HepG2 (cell line): ENCODE data around the gene TADA2A. TPM values are rescaled to one million over a fixed set of nuclear protein-coding genes. Genes with fewer than 3 reads are reported as not detected.

Experiments
- DPF2 ChIP-seq: sonication (generic); formaldehyde crosslinking; IDR thresholded peaks from 2 replicates; pipeline ENCODE4 v1.4.0; 2020; ENCODE audit warnings: mild to moderate bottlenecking, low read depth, missing genetic modification reagents, borderline replicate concordance
- FOXK1 ChIP-seq: sonication (generic); formaldehyde crosslinking; IDR thresholded peaks from 2 replicates; pipeline ENCODE4 v1.4.0; 2020; ENCODE audit warnings: low read depth, missing genetic modification reagents, borderline replicate concordance
- GFI1 ChIP-seq: sonication (generic); formaldehyde crosslinking; IDR thresholded peaks from 2 replicates; pipeline ENCODE4 v1.5.0; 2020; ENCODE audit warnings: missing genetic modification reagents, mild to moderate bottlenecking, borderline replicate concordance
- HNF4G ChIP-seq, 2 experiments: sonication (generic) in 1 of 2; formaldehyde crosslinking in 1 of 2; IDR thresholded peaks; 2 replicates each; pipeline versions ENCODE4 v1.4.0 to v1.6.1; 2011 to 2020; ENCODE audit warnings: borderline replicate concordance in 2 of 2, low read depth in 2 of 2, mild to moderate bottlenecking in 2 of 2, low read length in 1 of 2, missing genetic modification reagents in 1 of 2, moderate library complexity in 1 of 2
- KAT7 ChIP-seq: IDR thresholded peaks from 2 replicates; pipeline ENCODE4 v1.6.1; 2018; ENCODE audit warnings: borderline replicate concordance, missing compliant biosample characterization
- MXD4 ChIP-seq: IDR thresholded peaks from 2 replicates; pipeline ENCODE4 v1.6.1; 2016; ENCODE audit warnings: mild to moderate bottlenecking, missing biosample characterization, missing genetic modification reagents
- NAIF1 ChIP-seq: sonication (generic); formaldehyde crosslinking; IDR thresholded peaks from 2 replicates; pipeline ENCODE4 v1.5.0; 2020; ENCODE audit warnings: mild to moderate bottlenecking, missing genetic modification reagents, borderline replicate concordance
- REL ChIP-seq: sonication (generic); formaldehyde crosslinking; conservative IDR thresholded peaks from 2 replicates; pipeline ENCODE4 v1.8.0; 2022; ENCODE audit warnings: mild to moderate bottlenecking, missing genetic modification reagents, moderate library complexity
- RFX3 ChIP-seq: IDR thresholded peaks from 2 replicates; pipeline ENCODE4 v1.6.1; 2016; ENCODE audit warnings: missing biosample characterization, missing genetic modification reagents
- RXRB ChIP-seq: IDR thresholded peaks from 2 replicates; pipeline ENCODE4 v1.6.1; 2016; ENCODE audit warnings: borderline replicate concordance, missing genetic modification reagents, missing compliant biosample characterization
- SATB2 ChIP-seq: sonication (generic); formaldehyde crosslinking; IDR thresholded peaks from 2 replicates; pipeline ENCODE4 v1.5.0; 2020; ENCODE audit warnings: missing genetic modification reagents
- ZFP36L1 ChIP-seq: sonication (generic); formaldehyde crosslinking; IDR thresholded peaks from 2 replicates; pipeline ENCODE4 v1.8.0; 2022; ENCODE audit warnings: mild to moderate bottlenecking, missing genetic modification reagents, moderate library complexity
- ZNF441 ChIP-seq: sonication (generic); formaldehyde crosslinking; IDR thresholded peaks from 2 replicates; pipeline ENCODE4 v1.7.0; 2021; ENCODE audit warnings: missing genetic modification reagents, borderline replicate concordance
- polyA plus RNA-seq, 8 experiments: library from polyadenylated mRNA; depleted of rRNA in 3 of 8; stranded (reverse) in 7 of 8; unstranded in 1 of 8; fragments of >200 nt; fragmentation: Illumina TruSeq in 4 of 8; extraction: Trizol in 4 of 8; gene quantifications; 2 replicates each; pipeline versions ENCODE4 v1.2.1 to v1.2.3, GENCODE V29; 2011 to 2016; ENCODE audit warnings: low read depth in 4 of 8, missing spikeins in 1 of 8, mixed read lengths in 1 of 8; ENCODE audit not compliant: insufficient read depth in 1 of 8
- total RNA-seq, 5 experiments: library from RNA; depleted of rRNA; stranded (reverse); fragments of >200 nt; fragmentation: Illumina TruSeq; extraction: Trizol; gene quantifications; 2 replicates each; pipeline ENCODE4 v1.2.3, GENCODE V29; 2016; ENCODE audit warnings: low read depth in 1 of 5
- TF ChIP-seq, protein P1 (sequence below): sonication (generic); formaldehyde crosslinking; IDR thresholded peaks from 2 replicates; pipeline ENCODE4 v1.8.0; 2022; ENCODE audit warnings: mild to moderate bottlenecking, missing genetic modification reagents, borderline replicate concordance
- TF ChIP-seq, protein P2 (sequence below), 2 experiments: fragments of 450-650 bp in 1 of 2; sonication (generic) in 1 of 2; formaldehyde crosslinking in 1 of 2; IDR thresholded peaks; 2 replicates each; pipeline versions ENCODE4 v1.6.1 to v1.8.0; 2016 to 2022; ENCODE audit warnings: antibody characterized with exemption in 1 of 2, mild to moderate bottlenecking in 1 of 2, missing genetic modification reagents in 1 of 2

The TADA2A gene
- total and polyA plus RNA-seq, 2 of the 13 experiments (the other 11 are each of a cell fraction or from before 2014, with no cell fraction given): 8.0 to 14.0 TPM

DNA sequence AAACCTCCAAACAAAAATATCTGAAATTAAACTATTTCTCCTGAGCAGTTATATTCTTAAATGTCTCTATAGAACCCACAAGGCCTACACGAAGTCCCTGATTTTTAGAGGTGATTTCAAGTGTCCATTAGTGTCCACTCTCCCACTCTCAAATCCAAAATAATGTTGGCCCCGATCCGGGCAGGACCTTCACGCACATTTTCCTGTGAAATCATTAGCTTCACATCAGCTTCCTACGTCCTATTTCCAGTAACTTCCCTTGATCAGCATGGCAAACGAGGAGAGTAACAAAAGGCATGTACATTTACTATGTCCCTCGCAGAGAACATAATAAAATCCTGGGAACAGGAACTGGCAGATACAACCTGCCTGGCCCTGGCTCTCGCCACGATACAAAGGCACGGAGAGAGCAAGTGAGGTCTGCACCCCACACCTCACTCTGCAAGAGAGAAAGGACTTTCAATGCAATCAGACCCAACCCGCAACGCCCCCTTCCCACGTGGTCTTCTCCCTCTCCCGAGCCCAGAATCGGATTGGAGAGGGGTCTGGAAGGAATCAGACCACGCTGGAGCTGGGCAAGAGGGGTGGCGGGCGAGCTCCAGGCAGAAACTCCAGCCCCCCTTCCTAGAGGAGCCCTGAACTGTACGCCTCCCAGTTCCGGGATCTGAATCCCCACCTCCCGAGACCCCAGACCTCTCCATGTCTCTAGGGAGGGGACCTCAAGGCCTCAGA, 48.4 kb upstream of the TADA2A start (continued):
- 0 out of 2 replicates have a peak, but pooled peaks have one; percentile 33 for TF ChIP-seq SATB2 (CRISPR knock-in tag)
- peak; percentile 75; the same call in 1 of the 2 replicates for TF ChIP-seq REL (CRISPR knock-in tag)
- TF ChIP-seq HNF4G (IDR thresholded peaks at IDR 0.05; ENCODE audit: borderline replicate concordance, low read depth, low read length): no peak
- TF ChIP-seq HNF4G (CRISPR knock-in tag; IDR thresholded peaks at IDR 0.05; ENCODE audit: borderline replicate concordance, low read depth): peak; percentile 12; the same call in 1 of the 2 replicates
- no peak for TF ChIP-seq ZNF441 (CRISPR knock-in tag)
- no peak for TF ChIP-seq DPF2
- peak; percentile 64; the same call in 1 of the 2 replicates for TF ChIP-seq MXD4
- no peak for TF ChIP-seq ZFP36L1 (CRISPR knock-in tag)
- TF ChIP-seq, protein P1, sequence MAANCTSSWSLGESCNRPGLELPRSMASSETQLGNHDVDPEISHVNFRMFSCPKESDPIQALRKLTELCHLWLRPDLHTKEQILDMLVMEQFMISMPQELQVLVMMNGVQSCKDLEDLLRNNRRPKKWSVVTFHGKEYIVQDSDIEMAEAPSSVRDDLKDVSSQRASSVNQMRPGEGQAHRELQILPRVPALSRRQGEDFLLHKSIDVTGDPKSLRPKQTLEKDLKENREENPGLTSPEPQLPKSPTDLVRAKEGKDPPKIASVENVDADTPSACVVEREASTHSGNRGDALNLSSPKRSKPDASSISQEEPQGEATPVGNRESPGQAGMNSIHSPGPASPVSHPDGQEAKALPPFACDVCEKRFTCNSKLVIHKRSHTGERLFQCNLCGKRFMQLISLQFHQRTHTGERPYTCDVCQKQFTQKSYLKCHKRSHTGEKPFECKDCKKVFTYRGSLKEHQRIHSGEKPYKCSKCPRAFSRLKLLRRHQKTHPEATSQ: 0 out of 2 replicates have a peak, but pooled peaks have one; percentile 70
- TF ChIP-seq NAIF1 (CRISPR knock-in tag): no peak
- TF ChIP-seq, protein P2, sequence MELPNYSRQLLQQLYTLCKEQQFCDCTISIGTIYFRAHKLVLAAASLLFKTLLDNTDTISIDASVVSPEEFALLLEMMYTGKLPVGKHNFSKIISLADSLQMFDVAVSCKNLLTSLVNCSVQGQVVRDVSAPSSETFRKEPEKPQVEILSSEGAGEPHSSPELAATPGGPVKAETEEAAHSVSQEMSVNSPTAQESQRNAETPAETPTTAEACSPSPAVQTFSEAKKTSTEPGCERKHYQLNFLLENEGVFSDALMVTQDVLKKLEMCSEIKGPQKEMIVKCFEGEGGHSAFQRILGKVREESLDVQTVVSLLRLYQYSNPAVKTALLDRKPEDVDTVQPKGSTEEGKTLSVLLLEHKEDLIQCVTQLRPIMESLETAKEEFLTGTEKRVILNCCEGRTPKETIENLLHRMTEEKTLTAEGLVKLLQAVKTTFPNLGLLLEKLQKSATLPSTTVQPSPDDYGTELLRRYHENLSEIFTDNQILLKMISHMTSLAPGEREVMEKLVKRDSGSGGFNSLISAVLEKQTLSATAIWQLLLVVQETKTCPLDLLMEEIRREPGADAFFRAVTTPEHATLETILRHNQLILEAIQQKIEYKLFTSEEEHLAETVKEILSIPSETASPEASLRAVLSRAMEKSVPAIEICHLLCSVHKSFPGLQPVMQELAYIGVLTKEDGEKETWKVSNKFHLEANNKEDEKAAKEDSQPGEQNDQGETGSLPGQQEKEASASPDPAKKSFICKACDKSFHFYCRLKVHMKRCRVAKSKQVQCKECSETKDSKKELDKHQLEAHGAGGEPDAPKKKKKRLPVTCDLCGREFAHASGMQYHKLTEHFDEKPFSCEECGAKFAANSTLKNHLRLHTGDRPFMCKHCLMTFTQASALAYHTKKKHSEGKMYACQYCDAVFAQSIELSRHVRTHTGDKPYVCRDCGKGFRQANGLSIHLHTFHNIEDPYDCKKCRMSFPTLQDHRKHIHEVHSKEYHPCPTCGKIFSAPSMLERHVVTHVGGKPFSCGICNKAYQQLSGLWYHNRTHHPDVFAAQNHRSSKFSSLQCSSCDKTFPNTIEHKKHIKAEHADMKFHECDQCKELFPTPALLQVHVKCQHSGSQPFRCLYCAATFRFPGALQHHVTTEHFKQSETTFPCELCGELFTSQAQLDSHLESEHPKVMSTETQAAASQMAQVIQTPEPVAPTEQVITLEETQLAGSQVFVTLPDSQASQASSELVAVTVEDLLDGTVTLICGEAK (IDR thresholded peaks at IDR 0.05): no peak
- TF ChIP-seq, protein P2 (CRISPR knock-in tag; IDR thresholded peaks at IDR 0.05): no peak; the same call in 1 of the 2 replicates
- no peak for TF ChIP-seq KAT7 (CRISPR knock-in tag)
- TF ChIP-seq GFI1 (CRISPR knock-in tag): 0 out of 2 replicates have a peak, but pooled peaks have one; percentile 42
- TF ChIP-seq FOXK1 (CRISPR knock-in tag): no peak
- TF ChIP-seq RXRB (CRISPR knock-in tag): peak; percentile 4; the same call in 1 of the 2 replicates
- no peak for TF ChIP-seq RFX3 (CRISPR knock-in tag)
